Measurements from ENCODE around the gene ASB1. TPM values are rescaled to one million over a fixed set of nuclear protein-coding genes. Genes with fewer than 3 reads are reported as not detected.

The ASB1 gene
- polyA plus RNA-seq, 1 donor (not counting 4 experiments of a cell fraction or from before 2014, with no cell fraction given), result 13.0 TPM

- H3K9me1 ChIP-seq (ENCODE audit: control insufficient read depth, extremely low read depth, insufficient read depth, low read length), result no peaks in the 10 kb centered on the region
- FAIRE-seq, result no peak
- H3K9ac ChIP-seq (ENCODE audit: control insufficient read depth, extremely low read depth, insufficient read depth, low read length), result no peak overlapping the region
- no peak overlapping the region for H3K4me3 ChIP-seq (ENCODE audit: control insufficient read depth in 2 of 3, extremely low read depth in 1 of 3, insufficient read depth in 2 of 3, low read depth in 1 of 3, low read length in 3 of 3)
- no peaks in the 10 kb centered on the region for H3K27me3 ChIP-seq (ENCODE audit: control insufficient read depth, extremely low read depth, insufficient read depth, low read length)
- no peaks in the 10 kb centered on the region for H3K4me1 ChIP-seq (ENCODE audit: control insufficient read depth, extremely low read depth, insufficient read depth, low read length)
- H4K20me1 ChIP-seq (ENCODE audit: control insufficient read depth, extremely low read depth, insufficient read depth, low read length), result no peaks in the 10 kb centered on the region
- no peak overlapping the region for H3K27ac ChIP-seq (ENCODE audit: control insufficient read depth, insufficient read depth, low read length)
- H3K4me2 ChIP-seq (ENCODE audit: control insufficient read depth, extremely low read depth, insufficient read depth, low read depth, low read length), result no peak overlapping the region
- TF ChIP-seq CTCF (optimal IDR thresholded peaks at IDR 0.05 in 1 of 3, IDR thresholded peaks at IDR 0.05 in 1 of 3, conservative IDR thresholded peaks at IDR 0.05 in 1 of 3; ENCODE audit: extremely low read depth in 1 of 3, insufficient read depth in 2 of 3, low read length in 3 of 3), result no peak
- TF ChIP-seq EZH2 (IDR thresholded peaks at IDR 0.05; ENCODE audit: low read length), result no peak
- H3K9me3 ChIP-seq (ENCODE audit: control insufficient read depth, low read depth, low read length), result no peaks in the 10 kb centered on the region
- no peak for DNase-seq (ENCODE audit: low read depth, low spot score)
- H2AFZ ChIP-seq (ENCODE audit: control insufficient read depth, low read length), result no peak overlapping the region
- dilution Hi-C loops (cut with MboI; ENCODE audit: extremely low pct_ligation_motif_present, low sequenced_read_pairs), result no loop called here
- no peaks in the 10 kb centered on the region for H3K36me3 ChIP-seq (ENCODE audit: control insufficient read depth in 2 of 2, extremely low read depth in 1 of 2, insufficient read depth in 2 of 2, low read length in 2 of 2)
- no peaks in the 10 kb centered on the region for H3K79me2 ChIP-seq (ENCODE audit: control insufficient read depth, insufficient read depth, low read length)
These were observed 51.5 kb downstream of the ASB1 start for GRCh38 chr2:238478216-238478615.

GRCh38 chr2:238479847-238480246, 53.1 kb downstream of the ASB1 start:
- Histone ChIP-seq H3K9me3 (ENCODE audit: control insufficient read depth, low read depth, low read length) (no peaks in the 10 kb centered on the region), H3K4me3 (ENCODE audit: control insufficient read depth in 2 of 3, extremely low read depth in 1 of 3, insufficient read depth in 2 of 3, low read depth in 1 of 3, low read length in 3 of 3) (no peak overlapping the region), H3K4me2 (ENCODE audit: control insufficient read depth, extremely low read depth, insufficient read depth, low read depth, low read length) (no peak overlapping the region), H3K4me1 (ENCODE audit: control insufficient read depth, extremely low read depth, insufficient read depth, low read length) (no peaks in the 10 kb centered on the region), H3K36me3 (ENCODE audit: control insufficient read depth in 2 of 2, extremely low read depth in 1 of 2, insufficient read depth in 2 of 2, low read length in 2 of 2) (no peaks in the 10 kb centered on the region), H3K79me2 (ENCODE audit: control insufficient read depth, insufficient read depth, low read length) (no peaks in the 10 kb centered on the region), H3K27ac (ENCODE audit: control insufficient read depth, insufficient read depth, low read length) (no peak overlapping the region), H3K9me1 (ENCODE audit: control insufficient read depth, extremely low read depth, insufficient read depth, low read length) (no peaks in the 10 kb centered on the region), H3K9ac (ENCODE audit: control insufficient read depth, extremely low read depth, insufficient read depth, low read length) (no peak overlapping the region), H4K20me1 (ENCODE audit: control insufficient read depth, extremely low read depth, insufficient read depth, low read length) (no peaks in the 10 kb centered on the region), H3K27me3 (ENCODE audit: control insufficient read depth, extremely low read depth, insufficient read depth, low read length) (no peaks in the 10 kb centered on the region), H2AFZ (ENCODE audit: control insufficient read depth, low read length) (no peak overlapping the region)
- dilution Hi-C loops (cut with MboI; ENCODE audit: extremely low pct_ligation_motif_present, low sequenced_read_pairs), result no loop called here
- DNase-seq (ENCODE audit: low read depth, low spot score) (no peak), FAIRE-seq (no peak)
- TF ChIP-seq CTCF (optimal IDR thresholded peaks at IDR 0.05 in 1 of 3, IDR thresholded peaks at IDR 0.05 in 1 of 3, conservative IDR thresholded peaks at IDR 0.05 in 1 of 3; ENCODE audit: extremely low read depth in 1 of 3, insufficient read depth in 2 of 3, low read length in 3 of 3), result no peak
- no peak for TF ChIP-seq EZH2 (IDR thresholded peaks at IDR 0.05; ENCODE audit: low read length)

Measured in keratinocyte (primary cell).